Myocyte (in vitro differentiated cells): ENCODE data around the gene COG2. TPM values are rescaled to one million over a fixed set of nuclear protein-coding genes. Genes with fewer than 3 reads are reported as not detected.
A peak's percentile ranks its signal among the peaks of the same experiment; 100 is the strongest.

Source experiments
- DNase-seq: peaks from one replicate; pipeline ENCODE4 v3.0.0-alpha.2; 2012; ENCODE audit warnings: low read depth
- total RNA-seq: library from RNA; depleted of rRNA; stranded (reverse); fragments of >200 nt; gene quantifications from 2 replicates; pipeline ENCODE4 v1.2.3, GENCODE V29; 2014

COG2 gene
- total RNA-seq, 1 donor from 2014 or later: 86.4 TPM

DNA sequence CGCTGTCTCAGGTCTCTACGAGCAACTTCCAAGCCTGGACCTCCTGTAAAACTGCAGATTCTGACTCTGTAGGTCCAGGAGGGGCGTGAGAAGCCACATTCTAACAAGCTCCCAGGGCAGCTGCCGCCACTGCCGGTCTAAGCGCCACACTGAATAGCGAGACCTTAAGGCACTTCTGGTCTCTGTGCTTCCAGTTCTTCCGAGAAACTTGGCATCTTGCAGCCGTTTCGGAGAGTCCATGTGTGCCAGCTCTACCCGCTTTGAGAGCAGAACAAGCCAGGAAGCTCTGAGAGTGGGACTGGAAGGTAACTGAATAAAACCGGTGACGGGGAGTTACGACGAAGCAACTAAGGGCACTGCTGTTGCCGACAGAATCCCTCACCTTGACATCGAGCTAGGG, 59.2 kb downstream of the COG2 start:
- peak; percentile 20 for DNase-seq

DNA sequence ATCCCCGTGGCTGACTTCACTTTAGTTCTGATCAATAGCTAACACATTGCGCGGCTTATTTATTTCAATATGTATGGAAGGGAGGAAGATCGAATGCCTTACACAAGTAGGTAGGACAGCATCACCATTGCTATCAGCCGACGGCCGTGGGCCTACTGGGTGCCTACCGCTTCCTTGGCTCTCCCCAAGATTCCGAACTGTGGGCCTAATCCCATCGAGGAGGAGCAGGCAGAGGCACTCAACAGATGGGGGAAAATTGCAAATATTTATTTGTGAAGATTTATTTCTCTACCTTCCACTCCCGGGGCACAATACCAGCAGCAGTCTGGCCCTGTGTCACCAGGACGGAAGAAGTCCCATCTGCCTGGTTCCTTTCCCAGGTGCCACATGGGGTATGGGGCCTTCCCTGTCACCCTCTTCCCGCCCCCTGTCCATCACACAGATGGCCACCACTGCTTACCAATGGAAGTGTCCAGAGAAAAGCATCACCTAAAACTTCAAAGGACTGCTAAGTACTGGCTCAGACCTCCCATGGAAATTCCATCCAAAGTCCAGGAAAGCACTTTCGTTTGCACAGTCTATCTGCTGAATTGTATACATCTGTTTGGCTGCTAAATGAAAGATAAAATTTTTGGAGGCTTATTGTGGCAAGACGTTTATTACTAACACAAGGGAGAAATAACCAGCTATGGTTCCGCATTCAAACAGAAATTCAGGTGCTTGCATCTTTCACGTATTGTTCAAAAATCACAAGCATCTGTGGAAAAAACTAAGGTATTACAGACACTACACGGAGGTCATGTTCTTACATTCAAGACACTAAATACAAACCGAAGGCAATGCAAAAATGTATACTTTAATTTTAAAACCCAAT, 59.9 kb downstream of the COG2 start:
- no peak for DNase-seq

DNA sequence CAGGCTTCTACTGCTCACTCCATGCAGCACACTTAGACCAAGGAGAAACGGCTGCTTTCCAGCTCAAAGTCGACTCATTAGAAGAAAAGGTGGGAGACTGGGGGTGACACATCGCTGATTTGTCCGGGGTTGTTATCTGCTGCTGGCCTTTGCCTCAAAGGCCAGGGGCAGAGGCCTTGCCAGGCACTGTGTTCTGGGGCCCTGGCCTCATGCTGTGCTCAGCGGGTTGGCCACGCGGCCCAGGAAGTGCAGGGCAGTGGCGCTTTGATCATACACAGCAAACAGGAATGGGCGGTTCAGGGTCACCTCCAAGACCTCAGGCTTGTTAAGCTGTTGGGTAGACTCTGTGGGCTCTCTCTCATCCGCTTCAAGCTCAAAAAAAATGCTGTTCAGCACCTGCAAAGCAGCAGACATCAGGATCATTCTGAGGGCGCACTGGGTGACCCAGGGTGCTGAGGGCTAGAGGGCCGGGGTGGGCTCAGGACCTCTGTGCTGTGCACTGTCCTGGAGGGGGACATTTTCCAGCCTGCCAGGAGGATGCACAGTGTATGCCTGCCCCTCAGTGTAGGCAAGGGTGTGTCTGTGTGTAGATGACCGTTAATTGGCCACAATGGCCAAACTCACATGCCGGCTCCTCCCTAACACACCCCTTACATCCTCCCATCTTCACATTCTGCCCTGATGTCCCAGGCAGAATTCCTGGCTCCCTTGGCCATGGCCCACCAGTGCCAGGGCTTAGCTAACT, 60.8 kb downstream of the COG2 start:
- DNase-seq: no peak

DNA sequence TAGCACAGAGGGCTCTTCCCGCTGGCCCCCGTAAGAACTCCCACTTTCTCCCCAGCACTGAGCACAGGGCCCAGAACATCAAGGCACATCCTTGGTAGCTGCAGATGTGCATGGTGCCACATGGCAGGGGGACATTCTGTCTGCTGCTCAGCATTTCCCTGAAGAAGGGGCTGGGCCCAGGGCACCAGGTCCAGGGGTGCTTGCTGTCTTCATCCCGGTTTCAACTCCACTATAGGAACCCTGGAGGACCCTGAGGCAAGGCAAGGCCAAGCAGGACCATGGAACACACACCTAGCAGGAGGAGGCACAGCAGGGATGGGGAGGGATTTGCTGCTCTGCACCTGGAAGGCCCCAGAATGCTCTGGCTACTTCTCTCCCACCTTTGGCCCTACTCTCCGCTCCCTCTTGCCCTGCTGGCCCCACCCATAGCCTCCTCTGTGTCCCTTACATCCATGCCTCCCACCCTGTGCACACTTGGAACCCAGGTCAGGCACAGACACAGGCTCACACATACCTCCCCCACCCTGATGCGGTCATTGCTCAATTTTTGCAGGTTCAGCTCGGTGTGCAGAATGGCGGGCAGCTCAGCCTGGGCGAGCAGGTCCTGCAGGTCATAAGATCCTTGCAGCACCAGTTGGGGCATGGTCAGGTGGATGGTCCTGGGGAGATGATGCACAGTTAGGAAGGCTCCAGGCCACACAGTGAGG, 61.6 kb downstream of the COG2 start:
- DNase-seq: no peak

DNA sequence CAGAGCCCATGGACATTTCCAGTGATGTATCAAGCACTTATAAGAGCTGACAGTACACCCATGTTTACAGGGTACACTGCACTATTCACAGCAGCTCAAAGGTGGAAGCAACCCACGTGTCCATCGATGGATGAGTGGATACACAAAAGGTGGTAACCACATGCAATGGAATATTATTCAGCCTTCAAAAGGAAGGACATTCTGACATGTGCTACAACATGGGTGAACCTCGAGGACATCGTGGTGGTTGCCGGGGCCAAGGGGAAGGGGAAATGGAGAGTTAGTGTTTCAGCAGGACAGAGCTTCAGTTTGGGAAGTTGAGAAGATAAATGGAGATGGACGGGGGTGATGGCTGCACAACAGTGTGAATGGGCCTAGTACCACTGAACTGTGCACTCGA, 62.5 kb downstream of the COG2 start:
- no peak for DNase-seq

DNA sequence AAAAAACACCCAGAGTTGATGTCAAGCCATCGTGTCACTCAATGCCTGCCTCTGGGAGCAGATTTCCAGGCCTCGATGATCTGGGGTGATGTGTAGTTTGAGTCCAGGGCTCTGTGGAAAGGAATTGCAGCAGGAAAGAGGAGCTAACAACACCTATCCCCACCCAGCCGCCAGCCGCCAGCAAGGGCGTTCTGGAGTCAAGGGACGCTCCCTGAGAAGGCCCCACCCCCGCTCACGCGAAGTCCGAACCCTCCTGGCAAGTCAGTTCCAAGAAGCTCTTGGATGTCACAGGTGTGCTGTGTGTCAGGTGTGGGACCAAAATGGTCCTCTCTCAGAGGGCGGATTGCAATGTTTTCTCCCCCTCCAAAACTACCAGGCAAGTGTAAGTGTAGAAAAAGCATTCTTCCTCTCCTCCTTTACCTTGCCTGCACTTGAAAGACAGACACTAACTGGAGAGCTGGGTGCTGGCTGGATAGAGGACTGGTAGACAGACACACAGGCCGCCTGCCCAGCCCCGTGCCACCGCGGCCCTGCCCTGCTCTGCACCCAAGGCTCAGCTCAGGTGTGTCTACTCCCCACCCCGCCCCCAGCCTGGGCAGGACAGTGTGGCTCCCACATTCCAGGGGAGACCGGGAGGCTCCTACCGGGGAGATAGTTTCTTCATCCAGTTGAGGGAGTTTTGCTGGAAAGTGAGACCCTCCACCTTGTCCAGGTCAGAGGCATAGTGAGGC, 63.2 kb downstream of the COG2 start:
- no peak for DNase-seq

DNA sequence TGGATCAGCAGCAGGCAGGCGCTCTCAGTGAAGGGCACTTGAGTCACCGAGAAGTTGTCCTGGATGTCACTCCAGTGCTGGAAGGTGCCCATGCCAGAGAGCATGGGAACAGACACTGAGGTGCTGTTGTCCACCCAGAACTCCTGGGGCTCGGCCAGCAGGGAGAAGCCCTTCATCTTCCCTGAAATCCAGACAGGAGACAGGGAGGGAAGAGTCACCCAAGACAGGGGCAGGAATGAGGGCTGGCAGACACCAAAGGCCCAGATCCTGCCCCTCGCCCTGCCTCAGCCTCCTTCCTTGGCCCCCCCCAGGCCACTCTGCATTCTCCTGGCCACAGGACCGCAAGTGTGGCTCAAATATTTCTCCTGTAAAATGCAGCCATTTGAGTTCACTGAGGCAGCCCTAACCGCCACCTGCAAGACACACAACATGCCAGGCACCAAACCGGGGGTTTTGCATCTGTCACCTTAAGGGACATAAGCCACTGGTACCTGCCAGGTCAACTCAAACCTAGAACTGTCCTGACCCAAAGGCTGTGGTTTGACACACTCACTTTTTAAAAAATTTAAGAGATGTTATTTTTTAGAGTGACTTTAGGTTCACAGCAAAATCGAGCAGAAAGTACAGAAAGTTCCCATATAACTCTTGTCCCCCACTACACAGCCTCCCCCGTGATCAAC, 63.9 kb downstream of the COG2 start:
- DNase-seq: no peak

DNA sequence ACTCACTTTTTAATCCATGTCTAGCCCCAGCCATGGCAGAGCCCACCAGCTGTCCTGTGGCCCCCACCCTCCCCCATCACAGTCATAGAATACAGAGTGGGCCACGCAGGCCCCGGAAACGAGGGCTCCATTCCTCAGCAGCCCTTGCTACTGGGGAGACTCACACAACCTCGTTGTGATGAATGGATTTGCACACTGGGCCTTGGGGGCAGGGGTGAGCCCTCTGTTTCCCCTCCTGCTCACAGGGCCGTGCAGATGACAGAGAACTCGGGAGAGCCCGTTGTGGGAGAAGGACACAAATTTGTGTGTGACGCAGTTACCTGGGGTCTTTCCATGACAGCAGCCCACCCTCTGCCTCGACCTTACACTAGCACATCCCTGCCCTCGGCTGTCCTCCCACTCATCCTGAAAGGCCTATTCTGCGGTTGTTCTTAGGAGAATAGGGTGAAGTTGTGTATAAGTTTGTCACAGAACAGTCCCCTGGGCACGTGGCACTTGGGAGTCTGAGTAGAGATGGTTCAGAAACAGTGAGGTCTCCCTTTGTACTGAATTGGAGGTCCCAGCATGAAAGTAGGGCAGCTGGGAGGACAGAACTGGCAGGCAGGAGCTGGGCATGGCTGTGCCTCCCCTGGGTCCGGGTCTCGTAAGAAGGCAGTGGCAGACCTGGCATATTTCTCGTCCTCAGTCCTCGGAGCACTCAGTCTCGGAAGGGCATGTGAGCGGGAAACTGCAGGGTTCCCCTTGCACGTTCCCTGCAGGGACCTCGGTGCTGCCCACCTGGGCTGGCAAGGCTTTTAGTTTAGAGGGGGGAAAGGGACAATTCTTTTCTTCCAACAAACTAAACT, 64.8 kb downstream of the COG2 start:
- DNase-seq: no peak

DNA sequence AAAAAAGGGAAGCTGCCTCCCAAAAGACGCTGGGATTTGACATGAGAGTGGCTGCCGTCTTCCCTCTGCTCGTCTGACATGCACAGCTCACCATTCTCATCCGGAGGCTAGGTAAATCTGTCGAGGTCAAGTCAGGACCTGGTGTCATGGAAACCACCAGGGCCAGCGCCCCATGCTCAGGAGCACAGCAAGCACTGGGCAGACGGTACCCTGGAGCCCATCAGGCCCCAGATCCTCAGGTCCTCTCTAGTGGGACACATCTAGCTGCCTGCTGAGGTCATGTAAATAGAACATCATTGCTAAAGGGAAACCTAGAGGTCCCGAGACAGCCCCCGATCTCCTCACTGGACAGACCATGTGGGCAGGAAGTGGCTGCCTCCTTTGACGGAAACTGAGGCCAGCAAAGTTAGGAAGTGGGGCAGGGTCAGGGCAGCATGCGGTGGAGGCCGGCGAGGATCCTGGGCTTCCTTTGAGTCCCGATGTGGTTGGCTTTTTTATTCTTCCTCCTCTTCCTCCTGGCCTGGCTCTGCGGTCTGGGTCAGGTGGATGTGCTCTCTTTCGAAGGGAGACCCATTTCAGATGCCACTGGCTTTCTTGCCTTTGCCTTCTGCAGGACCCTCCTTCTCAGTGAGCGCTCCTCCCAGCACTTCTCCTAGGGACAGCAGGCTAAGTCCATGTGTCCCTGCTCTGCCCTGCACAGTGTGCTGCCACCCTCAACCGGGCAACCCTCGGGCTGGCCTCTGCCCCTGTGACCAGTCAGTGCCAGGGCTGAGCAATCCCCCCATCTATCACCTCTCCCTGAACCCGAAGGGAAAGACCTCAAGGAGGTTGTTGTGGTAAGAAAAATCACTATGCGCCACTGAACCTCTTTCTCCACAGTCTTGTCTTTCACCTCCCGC, 65.7 kb downstream of the COG2 start:
- no peak for DNase-seq

DNA sequence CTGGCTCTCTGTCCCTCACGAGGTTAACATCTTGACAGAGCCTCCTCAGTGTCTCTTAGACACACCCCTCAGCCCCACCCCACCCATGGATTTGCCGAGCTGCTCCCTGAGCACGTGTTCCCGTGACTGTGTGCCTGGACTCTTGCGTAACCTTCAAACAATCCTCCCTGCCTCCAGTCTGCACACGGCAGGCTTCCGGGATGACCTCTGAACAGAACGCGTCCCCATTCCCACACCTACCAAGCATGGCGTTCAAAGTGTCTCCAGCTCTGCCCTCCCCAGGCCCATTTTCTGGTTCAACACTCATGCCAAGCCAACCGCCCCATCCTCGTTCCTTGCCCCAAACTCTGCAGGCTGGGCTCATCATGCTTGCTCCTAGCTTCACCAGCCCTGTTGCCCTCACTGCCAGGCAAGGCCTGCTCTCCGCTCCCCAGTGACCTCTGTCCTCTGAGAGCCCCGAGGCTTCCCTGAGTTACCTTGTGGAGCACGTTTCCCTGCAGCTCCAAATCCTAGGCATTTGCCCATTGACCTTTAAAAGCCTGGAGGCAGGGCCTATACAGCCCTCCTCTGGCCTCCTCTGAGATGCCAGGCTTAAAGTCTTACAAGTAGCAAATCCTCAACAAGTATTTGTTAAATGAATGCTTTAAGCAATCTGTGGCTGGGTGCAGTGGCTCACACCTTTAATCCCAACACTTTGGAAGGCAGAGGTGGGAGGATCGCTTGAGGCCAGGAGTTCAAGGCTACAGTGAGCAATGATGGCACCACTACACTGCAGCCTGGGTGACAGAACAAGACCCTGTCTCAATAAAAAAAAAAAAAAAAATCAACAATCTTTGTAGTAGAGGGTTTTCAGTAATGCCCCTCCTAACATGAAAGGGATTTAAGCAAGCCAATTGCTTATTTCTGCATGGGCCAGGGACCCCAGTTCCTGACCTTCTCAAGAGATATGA, 66.6 kb downstream of the COG2 start:
- DNase-seq: no peak

DNA sequence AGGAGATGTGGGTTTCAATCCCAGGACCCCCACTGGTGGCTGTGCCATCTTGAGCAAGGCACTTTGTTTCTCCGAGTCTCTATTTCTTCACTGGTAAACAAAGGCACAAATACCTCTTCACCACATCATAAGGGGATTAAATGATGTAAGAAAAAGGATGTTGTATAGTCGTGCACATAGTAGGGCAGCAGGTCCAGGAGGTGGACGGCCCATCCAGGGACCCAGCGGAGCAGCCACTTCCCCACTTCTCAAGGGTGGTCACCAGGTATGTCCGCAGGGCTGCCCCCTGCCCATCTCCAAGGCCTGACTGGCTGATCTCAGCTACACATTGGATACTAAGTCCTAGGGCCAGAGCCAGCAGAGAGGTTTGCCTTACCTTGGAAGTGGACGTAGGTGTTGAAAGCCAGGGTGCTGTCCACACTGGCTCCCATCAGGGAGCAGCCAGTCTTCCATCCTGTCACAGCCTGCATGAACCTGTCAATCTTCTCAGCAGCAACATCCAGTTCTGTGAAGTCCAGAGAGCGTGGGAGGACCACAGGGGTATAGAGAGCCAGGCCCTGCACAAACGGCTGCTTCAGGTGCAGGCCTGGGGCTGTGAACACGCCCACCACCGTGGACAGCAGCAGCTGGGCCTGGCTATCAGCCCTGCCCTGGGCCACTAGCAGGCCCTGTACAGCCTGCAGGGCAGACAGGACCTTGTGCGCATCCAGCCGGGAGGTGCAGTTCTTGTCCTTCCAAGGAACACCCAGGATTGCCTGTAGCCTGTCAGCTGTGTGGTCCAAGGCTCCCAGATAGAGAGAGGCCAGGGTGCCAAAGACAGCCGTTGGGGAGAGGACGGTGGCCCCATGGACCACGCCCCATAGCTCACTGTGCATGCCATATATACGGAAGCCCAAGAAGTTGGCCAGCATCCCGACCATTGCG, 67.6 kb downstream of the COG2 start:
- DNase-seq: no peak

DNA sequence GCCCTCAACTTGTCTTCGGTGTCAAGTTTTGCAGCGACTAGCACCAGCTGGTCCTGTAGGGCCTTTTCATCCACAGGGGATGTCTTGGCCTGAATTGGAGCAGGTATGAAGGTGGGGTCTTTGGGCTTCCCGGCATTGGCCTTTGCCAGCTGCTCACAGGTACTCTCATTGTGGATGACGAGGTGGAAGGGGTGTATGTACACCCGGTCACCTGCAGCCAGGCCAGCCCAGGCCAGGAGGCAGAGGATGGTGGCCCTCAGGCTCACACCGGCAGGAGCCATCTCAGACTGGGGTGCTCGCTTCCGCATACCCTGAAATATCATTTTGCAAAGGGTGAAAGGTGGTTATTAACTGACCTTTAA, 68.2 kb downstream of the COG2 start:
- no peak for DNase-seq

DNA sequence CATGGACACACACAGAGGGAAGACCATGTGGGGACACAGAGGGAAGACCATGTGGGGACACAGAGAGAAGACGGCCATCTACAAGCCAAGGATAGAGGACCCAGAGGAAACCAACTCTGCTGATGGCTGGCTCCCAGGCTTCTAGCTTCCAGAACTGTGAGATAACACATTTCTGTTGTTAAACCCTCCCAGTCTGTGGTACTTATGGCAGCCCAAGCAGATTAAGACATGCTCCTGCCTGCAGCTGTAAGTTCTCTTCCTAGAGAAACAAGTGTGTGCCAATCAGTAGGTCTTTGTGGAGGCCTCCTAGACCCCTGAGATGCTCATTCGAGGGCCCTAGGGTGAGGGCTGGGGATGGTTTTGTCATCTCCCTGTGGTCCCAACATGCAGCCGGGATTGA, 69.0 kb downstream of the COG2 start:
- peak; percentile 63 for DNase-seq

DNA sequence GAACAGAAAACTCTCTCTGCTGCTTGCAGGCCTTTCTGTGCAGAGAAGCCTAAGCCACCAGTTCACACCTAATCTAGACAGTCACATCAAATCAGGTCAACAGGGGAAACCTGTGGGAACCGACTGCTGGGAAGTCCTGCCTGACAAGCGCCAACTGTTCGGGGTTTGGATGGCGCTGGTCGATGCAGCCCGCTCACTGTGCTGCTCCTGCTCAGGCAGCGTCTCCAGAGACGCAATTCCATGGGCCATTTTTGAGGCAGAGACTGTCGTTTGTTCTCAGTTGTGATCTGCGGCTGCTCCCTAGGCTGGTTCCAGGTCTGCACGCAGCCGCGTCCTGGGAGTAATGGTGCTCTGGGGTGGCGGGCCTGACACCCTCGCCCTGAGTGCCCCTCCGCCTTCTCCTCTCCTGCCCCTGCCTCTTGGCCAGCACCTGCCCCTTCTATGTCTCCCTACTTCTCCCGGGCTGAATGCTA, 70.2 kb downstream of the COG2 start:
- no peak for DNase-seq

DNA sequence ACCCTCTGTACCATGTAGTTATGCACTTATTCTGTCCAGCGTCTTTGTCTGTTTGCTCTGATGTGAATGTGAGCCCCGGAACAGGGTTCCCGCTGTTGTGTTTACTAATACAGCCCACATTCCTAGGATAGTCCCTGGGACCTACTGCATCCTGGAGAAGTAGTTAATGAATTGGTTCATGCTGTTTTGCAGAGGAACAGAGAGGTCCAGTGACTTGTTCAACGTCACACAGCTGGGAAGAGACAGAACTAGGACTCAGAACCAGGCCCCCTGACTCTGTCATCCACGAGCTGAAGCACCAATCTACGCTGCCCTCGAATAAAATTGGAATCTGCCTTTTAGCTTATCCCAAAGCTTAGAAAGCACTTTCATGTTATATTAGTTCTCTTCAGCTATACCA, 70.9 kb downstream of the COG2 start:
- DNase-seq: no peak

DNA sequence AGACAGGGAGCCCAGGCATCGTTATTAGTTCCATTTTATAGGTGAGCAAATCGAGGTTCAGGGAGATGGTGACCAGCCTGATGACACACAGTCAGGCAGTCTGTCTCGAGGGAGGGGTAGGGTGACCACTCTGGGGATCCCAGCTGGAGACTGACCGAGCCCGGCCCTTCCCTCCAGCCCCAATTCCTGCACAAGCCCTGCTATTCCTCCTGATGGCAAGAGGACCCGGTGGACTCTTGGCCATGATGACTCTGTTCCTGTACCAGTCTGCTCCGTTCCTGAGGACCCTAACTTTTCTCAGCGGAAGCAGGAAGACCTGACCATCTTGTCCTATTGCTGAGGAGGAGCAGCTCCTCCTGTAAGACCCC, 71.2 kb downstream of the COG2 start:
- peak; percentile 16 for DNase-seq
